GM18498 (cell line): ENCODE results near the gene TEN1.
"Not testable (repeated sequence)": the region's sequence is repeated elsewhere in the genome, so short reads cannot be mapped to it uniquely, and the experiment has no call there.

Experiments
- ATAC-seq: cut with Tn5 transposase; IDR thresholded peaks from one replicate; pipeline ENCODE4 v1.9.1; 2021; ENCODE audit warnings: mild to moderate bottlenecking, moderate library complexity; ENCODE audit not compliant: unreplicated experiment

TEN1 gene

DNA sequence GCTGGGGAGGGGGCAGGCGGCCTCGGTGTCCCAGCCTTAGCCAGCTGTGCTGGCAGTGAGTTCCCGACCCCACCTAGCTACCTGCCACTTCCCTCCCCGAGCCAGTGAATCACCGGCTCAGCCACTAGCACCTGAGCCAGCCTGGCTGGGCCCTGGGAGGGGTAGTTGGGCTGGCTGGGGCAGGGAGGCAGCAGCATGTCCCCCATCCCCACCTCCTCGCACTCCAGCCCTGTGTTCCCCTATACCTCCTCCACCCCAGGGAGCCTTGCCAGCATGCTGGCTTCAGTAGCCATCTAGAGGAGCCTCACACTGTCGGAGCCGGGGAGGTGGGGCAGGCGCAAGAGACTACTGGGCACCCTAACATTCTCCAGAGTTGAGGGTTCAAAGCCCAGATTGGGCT lies 45.3 kb downstream of the TEN1 start:
- ATAC-seq, result no peak

GRCh38 chr17:76025294-76025693 lies 46.3 kb downstream of the TEN1 start:
- no peak for ATAC-seq

DNA sequence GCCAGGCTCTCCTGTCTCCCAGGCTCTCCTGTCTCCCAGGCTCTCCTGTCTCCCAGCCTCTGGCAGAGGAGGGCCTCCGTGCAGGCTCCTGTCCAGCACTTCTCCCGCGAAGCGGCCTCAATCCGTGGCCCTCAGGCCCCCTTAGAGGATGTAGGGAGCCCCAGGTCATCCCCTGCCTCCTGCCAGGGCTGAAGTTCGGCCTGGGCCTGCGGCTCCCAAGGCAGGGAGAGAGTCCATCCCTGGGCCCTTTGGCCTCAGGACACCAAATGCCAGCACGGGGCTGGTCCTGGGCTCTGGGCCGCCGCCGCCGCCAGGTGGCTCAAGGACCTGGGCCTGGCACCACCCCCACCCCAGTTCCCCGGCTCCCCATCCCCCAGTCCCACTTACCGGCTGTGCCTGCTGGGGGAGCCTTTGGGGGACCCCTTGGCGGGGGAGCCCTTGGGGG lies 47.7 kb downstream of the TEN1 start:
- no peak for ATAC-seq

- no peak for ATAC-seq
These were observed 48.3 kb downstream of the TEN1 start, which contains the start of gene EVPL for GRCh38 chr17:76027159-76027839. Gene EVPL, minus strand, starts transcription at chr17:76027306. Its CDS starts 108 bp downstream, at chr17:76027198.

- no peak for ATAC-seq
These were observed 53.2 kb downstream of the TEN1 start for GRCh38 chr17:76032073-76032779.

- ATAC-seq, result no peak
These were observed 53.7 kb downstream of the TEN1 start for GRCh38 chr17:76032780-76033108.

DNA sequence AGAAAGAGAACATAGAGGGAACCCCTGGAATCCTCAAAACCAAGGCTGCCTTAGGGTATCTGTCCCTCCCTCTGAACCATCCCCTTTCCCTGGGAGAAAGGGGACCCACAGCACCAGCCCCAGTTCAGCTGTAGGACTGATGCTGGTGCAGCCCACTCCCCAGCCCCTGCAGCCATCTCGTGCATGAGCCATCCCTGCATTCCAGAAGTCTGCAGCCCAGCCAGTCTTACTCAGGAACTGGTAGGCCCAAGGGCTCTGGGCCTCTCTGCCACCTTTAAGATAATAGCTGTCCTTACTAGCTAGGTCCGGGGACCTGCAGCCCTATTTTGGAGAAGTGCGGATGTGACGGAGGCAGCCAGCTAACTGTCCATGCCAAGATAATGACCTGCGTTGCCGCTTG lies 54.1 kb downstream of the TEN1 start:
- ATAC-seq, result no peak

- no peak for ATAC-seq
These were observed 55.6 kb downstream of the TEN1 start for GRCh38 chr17:76034428-76035350.

DNA sequence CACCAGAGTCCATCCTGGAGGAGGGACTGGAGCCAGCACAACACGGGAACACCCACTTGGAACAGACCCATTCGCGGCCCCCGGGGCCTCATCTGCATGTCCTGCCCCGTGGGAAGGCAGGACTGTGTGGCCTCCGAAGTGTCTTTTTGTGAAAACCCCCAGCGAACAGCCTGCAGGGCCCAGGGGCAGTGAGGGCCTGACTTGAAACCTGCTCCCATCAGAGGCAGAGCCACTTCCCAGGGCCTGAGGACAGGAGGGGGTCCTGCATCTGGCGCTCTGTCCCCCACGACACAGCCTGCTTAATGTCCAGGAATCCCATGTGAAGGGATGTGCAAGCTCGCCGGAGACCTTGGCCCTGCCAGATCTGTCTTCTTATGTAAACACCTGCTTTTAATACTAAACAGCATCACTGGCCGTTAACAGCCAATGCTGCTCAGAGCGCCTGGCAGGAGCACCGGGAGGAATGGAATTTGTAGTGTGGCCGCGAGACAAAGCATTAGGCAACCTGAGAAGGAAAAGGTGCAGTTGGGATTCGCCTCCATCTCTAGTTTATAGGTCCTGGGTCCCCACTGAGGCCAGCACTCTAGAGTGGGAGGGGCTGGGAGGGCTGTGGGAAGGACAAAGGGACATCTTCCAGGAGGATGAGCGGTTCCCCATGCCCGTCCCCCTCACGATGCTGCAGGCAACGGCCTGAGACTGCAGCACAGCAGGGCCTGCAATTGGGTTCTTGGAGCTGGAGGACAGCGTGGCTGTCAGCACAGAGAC lies 57.6 kb downstream of the TEN1 start:
- ATAC-seq, result no peak

GRCh38 chr17:76038050-76038449 lies 59.0 kb downstream of the TEN1 start:
- ATAC-seq, result no peak

GRCh38 chr17:76039121-76039520 lies 60.1 kb downstream of the TEN1 start:
- ATAC-seq, result no peak

GRCh38 chr17:76040376-76040775 lies 61.3 kb downstream of the TEN1 start:
- ATAC-seq, result no peak

DNA sequence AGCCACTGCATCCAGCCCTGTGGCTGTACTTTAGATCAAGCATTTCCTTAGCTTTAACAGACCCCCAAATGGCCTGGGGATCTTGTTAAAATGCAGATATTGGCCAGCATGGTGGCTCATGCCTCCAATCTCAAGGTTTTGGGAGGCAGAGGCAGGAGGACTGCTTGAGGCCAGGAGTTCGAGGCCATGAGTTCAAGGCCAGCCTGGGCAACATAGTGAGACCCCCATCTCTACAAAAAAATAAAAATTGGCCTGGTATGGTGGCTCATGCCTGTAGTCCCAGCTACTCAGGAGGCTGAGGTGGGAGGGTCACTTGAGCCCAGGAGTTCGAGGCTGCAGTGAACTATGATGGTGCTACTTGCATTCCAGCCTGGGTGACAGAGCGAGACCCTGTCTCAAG lies 63.8 kb downstream of the TEN1 start:
- not testable (repeated sequence) for ATAC-seq

- not testable (repeated sequence) for ATAC-seq
These were observed 65.5 kb downstream of the TEN1 start for GRCh38 chr17:76044475-76045007.

GRCh38 chr17:76046064-76046463 lies 67.0 kb downstream of the TEN1 start:
- ATAC-seq, result no peak

DNA sequence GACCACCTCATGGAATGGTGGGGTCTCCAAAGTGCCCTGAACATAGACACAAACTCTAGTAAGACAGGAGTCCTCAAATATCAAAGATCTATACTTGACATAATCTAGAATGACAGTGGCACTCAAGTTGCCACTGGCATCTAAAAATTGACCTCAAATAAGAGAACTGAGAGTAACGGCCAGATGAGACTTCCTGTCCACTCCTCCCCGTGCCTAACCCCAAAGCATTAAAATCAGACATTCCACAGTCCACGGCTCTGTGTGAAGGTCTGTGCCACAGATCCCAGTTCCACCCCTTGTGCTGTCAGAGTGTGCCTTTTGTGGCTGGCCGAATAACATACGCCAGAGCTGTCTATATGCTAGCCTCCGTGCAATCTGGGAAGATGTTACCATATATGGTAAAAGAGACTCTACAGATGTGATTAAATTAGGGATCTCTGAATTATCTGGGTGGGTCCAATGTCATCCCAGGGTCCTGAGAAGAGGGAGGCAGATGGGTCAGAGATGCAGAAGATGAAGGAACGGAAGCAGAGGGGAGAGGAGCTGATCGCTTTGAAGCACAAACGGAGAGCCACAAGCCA lies 69.1 kb downstream of the TEN1 start:
- no peak for ATAC-seq

DNA sequence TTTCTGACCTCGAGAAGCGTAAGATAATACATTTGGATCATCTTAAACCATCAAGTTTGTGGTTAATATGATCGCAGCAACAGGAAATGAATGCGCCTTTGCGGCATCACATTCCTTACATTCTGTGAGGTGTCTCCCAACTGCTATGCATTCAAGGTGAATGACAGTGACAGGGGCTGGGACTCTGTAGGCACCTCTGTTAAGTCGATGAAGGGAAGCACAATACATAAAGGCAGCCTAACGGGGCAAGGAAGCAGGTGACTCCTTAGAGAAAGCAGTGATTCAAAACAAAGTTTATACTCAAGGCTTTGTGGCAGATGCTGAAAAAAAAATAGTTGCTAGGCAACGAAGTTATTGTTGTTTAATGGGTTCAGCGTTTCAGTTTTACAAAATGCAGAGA lies 69.7 kb downstream of the TEN1 start:
- no peak for ATAC-seq

DNA sequence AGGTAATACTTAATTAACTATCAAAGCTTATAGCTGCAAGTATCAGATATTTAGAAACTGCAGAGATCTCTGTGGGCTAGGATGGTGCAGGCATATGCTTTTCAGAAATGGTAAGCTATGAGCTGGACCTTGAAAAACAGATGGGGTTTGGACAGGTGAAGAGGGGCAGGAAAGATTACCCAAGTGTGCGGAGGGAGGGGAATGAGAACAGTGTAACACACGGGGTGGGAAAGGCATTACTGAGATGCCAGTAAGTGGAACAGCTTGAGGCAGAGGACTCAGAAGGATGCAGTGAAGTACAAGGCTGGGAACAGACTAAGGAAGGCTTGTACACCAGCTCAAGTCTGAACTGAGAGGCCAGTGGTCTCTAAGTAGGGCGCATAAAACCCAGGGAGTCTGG lies 70.2 kb downstream of the TEN1 start:
- ATAC-seq, result no peak

- no peak for ATAC-seq
These were observed 70.9 kb downstream of the TEN1 start for GRCh38 chr17:76049836-76050537.
